H1 (cell line): ENCODE measurements around the gene BRD9.
"Not testable (repeated sequence)": the region's sequence is repeated elsewhere in the genome, so short reads cannot be mapped to it uniquely, and the experiment has no call there.

Experiments
- BACH1 ChIP-seq: IDR thresholded peaks from 2 replicates; pipeline ENCODE4 v1.6.1; 2012; ENCODE audit warnings: low read length, improper control_type of control experiment
- CBX5 ChIP-seq: fragments of 300-800, 300-1000 bp; sonication (generic); IDR thresholded peaks from 2 replicates; pipeline ENCODE4 v1.7.1; 2016; ENCODE audit warnings: antibody characterized with exemption, low read length, low read depth
- CHD2 ChIP-seq: IDR thresholded peaks from 2 replicates; pipeline ENCODE4 v1.6.1; 2012; ENCODE audit warnings: low read length, improper control_type of control experiment
- CREB1 ChIP-seq: IDR thresholded peaks from 2 replicates; pipeline ENCODE4 v1.6.1; 2012; ENCODE audit warnings: inconsistent platforms
- CTCF ChIP-seq, 3 experiments: IDR thresholded peaks; 1 replicate in 2 of 3; 2 replicates in 1 of 3; pipeline versions ENCODE4 v1.5.1 to v1.6.1; 2011; ENCODE audit warnings: low read length in 3 of 3, mild to moderate bottlenecking in 3 of 3, inconsistent platforms in 2 of 3, low read depth in 1 of 3, moderate library complexity in 1 of 3; ENCODE audit not compliant: insufficient read depth in 1 of 3; ENCODE audit errors: control extremely low read depth in 1 of 3
- EGR1 ChIP-seq: IDR thresholded peaks from 2 replicates; pipeline ENCODE4 v1.6.1; 2011; ENCODE audit warnings: low read depth, low read length, borderline replicate concordance
- EP300 ChIP-seq, 2 experiments: IDR thresholded peaks; 1 replicate in 1 of 2; 2 replicates in 1 of 2; pipeline ENCODE4 v1.6.1; 2011 to 2012; ENCODE audit warnings: low read depth in 2 of 2, low read length in 2 of 2, mild to moderate bottlenecking in 2 of 2, borderline replicate concordance in 1 of 2, inconsistent platforms in 1 of 2, moderate library complexity in 1 of 2
- JUND ChIP-seq: IDR thresholded peaks from 2 replicates; pipeline ENCODE4 v1.6.1; 2011; ENCODE audit warnings: mild to moderate bottlenecking, improper control_type of control experiment, low read length
- KDM1A ChIP-seq: fragments of 200-600, 300-600 bp; sonication (generic); IDR thresholded peaks from 2 replicates; pipeline ENCODE4 v1.7.1; 2016; ENCODE audit warnings: mild to moderate bottlenecking, low read length, borderline replicate concordance
- POLR2A ChIP-seq, 2 experiments: IDR thresholded peaks; 1 replicate in 1 of 2; 2 replicates in 1 of 2; pipeline ENCODE4 v1.6.1; 2011; ENCODE audit warnings: low read depth in 2 of 2, low read length in 2 of 2, mild to moderate bottlenecking in 2 of 2; ENCODE audit errors: control extremely low read depth in 1 of 2
- SIN3A ChIP-seq, 2 experiments: IDR thresholded peaks in 1 of 2; conservative IDR thresholded peaks in 1 of 2; 2 replicates each; pipeline ENCODE4 v1.6.1; 2011 to 2012; ENCODE audit warnings: low read length in 2 of 2, improper control_type of control experiment in 1 of 2, low read depth in 1 of 2, mild to moderate bottlenecking in 1 of 2
- TF ChIP-seq, protein P1 (sequence below): IDR thresholded peaks from 2 replicates; pipeline ENCODE4 v1.6.1; 2012; ENCODE audit warnings: inconsistent platforms

DNA sequence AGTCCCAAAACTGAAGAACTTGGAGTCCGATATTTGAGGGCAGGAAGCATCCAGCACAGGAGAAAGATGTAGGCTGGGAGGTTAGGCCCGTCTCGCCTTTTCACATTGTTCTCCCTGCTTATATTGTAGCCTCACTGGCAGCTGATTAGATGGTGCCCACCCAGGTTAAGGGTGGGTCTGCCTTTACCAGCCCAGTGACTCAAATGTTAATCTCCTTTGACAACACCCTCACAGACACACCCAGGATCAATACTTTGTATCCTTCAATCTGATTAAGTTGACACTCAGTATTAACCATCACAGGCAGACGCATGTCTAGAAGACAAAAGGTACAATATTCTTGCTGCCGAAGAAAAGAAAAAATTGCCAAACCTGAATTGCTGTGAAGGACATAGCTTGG, 26.1 kb upstream of the BRD9 start:
- not testable (repeated sequence) for TF ChIP-seq CTCF (IDR thresholded peaks at IDR 0.05; ENCODE audit: control extremely low read depth in 1 of 3, insufficient read depth in 1 of 3, low read depth in 1 of 3, low read length in 3 of 3); KDM1A; EGR1; POLR2A (IDR thresholded peaks at IDR 0.05; ENCODE audit: control extremely low read depth in 1 of 2, low read depth in 2 of 2, low read length in 2 of 2); JUND; CREB1; SIN3A (conservative IDR thresholded peaks at IDR 0.05 in 1 of 2, IDR thresholded peaks at IDR 0.05 in 1 of 2; ENCODE audit: low read depth in 1 of 2, low read length in 2 of 2); EP300 (IDR thresholded peaks at IDR 0.05; ENCODE audit: borderline replicate concordance in 1 of 2, low read depth in 2 of 2, low read length in 2 of 2); CBX5; CHD2; BACH1
- TF ChIP-seq, protein P1, sequence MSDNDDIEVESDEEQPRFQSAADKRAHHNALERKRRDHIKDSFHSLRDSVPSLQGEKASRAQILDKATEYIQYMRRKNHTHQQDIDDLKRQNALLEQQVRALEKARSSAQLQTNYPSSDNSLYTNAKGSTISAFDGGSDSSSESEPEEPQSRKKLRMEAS: not testable (repeated sequence)
